ENCODE results near the gene PIEZO1.
"Not testable (repeated sequence)": the region's sequence is repeated elsewhere in the genome, so short reads cannot be mapped to it uniquely, and the experiment has no call there.

PIEZO1 gene

DNA sequence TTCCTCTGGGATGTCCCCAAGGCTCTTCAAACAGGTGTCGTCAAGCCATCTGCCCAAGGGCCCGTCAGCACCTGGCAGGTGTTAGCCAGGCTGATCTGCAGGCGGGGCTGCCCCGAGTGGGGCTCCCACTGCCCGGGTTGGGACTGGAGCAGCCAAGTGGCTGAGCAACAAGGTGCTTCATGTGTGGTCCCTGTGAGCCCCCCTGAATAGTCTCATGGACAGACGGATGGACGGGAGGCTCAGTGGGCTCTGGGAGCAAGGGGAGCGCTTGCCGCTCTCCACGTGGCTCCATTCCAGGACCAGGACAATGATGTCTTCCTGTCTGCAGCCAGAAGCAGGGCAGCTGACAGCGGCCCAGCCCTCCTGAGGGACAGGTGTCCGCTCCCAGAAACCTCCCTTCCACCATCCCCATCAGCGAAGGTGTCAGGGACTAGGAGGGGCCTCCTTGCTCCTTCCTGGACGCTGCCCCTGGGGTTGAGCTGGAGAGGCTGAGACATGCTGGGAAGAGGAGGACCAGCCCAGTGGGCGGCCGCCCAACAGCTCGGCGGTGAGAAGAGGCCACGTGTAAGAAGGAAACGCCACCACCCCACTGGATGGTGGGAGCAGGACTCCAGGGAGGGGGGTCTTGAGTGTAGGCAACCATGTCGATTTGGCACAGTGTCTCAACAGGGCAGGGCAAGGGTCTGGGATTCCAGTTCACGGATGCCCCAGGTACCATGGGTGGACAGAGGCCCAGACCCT lies 108.3 kb downstream of the PIEZO1 start:
- no peaks in the 10 kb centered on the region for H3K9me3 Mint-ChIP-seq
- H3K27ac Mint-ChIP-seq: no peak overlapping the region
- H3K4me1 Mint-ChIP-seq: no peaks in the 10 kb centered on the region
- H3K36me3 Mint-ChIP-seq (ENCODE audit: low read depth): no peaks in the 10 kb centered on the region
- no peak for DNase-seq
- TF ChIP-seq, protein P1, sequence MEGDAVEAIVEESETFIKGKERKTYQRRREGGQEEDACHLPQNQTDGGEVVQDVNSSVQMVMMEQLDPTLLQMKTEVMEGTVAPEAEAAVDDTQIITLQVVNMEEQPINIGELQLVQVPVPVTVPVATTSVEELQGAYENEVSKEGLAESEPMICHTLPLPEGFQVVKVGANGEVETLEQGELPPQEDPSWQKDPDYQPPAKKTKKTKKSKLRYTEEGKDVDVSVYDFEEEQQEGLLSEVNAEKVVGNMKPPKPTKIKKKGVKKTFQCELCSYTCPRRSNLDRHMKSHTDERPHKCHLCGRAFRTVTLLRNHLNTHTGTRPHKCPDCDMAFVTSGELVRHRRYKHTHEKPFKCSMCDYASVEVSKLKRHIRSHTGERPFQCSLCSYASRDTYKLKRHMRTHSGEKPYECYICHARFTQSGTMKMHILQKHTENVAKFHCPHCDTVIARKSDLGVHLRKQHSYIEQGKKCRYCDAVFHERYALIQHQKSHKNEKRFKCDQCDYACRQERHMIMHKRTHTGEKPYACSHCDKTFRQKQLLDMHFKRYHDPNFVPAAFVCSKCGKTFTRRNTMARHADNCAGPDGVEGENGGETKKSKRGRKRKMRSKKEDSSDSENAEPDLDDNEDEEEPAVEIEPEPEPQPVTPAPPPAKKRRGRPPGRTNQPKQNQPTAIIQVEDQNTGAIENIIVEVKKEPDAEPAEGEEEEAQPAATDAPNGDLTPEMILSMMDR (IDR thresholded peaks at IDR 0.05): no peak
- no peak overlapping the region for H3K4me3 Mint-ChIP-seq
- H3K27me3 Mint-ChIP-seq (ENCODE audit: low read depth, poor library complexity): peaks cover 1% of the 10 kb centered on the region

DNA sequence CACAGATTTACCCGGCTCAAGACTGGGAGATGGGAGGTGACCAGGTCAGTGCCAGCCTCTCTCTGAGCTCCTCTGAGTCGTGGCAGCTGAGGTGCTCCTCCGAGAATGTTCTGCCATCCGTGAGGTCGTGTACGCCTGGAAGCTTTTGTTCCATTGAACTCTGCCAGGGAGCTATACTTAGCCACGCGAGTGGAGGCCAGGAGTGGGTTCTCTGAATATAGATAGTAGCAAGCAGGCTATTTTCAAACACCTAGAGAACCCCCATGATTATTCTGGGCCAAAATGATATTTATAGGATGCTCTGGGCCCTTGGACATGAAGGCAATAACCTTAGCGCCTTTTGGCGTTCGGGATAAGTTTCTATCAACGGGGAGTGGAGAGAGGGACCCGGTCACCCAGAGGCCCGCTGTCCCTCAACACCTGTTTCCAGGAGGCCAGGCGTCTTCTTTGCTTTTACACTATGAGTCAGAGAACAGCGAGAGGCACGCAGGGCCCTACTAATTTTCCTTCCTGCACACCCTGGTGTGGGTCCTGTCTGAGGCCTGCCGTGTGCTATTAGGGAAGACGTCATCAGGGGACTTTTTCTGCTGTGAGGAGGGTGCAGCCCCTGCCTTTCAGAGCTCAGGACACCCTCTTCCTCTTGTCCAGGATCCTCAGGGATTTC lies 111.2 kb downstream of the PIEZO1 start:
- Mint-ChIP-seq H3K27ac (no peak overlapping the region), H3K4me3 (no peak overlapping the region), H3K36me3 (ENCODE audit: low read depth) (peaks cover 2% of the 10 kb centered on the region), H3K4me1 (no peaks in the 10 kb centered on the region), H3K27me3 (ENCODE audit: low read depth, poor library complexity) (no peaks in the 10 kb centered on the region), H3K9me3 (no peaks in the 10 kb centered on the region)
- TF ChIP-seq, protein P1 (IDR thresholded peaks at IDR 0.05): no peak
- no peak for DNase-seq

DNA sequence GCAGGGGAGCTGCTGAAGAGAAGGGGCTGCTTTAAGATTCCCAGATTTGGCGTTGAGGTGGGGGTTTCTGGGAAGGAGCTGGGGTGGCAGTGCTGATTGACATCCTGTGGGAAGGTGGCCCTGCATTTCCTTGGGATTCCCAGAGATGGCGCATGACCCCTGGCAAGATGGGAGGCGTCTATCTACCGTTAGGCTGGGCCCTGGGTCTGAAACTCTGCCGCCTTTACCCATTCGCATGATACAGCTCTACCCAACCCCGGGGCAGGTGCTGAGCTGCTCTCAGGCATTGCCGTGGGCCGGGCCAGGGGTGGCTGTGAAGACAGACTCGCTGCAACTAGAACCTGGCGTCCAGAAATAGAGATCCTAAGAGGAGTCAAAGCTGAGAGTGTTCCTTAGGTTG lies 112.2 kb downstream of the PIEZO1 start:
- H3K36me3 Mint-ChIP-seq (ENCODE audit: low read depth): peaks cover 6% of the 10 kb centered on the region
- TF ChIP-seq, protein P1 (IDR thresholded peaks at IDR 0.05): peak; percentile 33
- peak; percentile 43 for DNase-seq
- H3K4me1 Mint-ChIP-seq: no peaks in the 10 kb centered on the region
- H3K9me3 Mint-ChIP-seq: no peaks in the 10 kb centered on the region
- H3K27ac Mint-ChIP-seq: no peak overlapping the region
- no peak overlapping the region for H3K4me3 Mint-ChIP-seq
- H3K27me3 Mint-ChIP-seq (ENCODE audit: low read depth, poor library complexity): no peaks in the 10 kb centered on the region

DNA sequence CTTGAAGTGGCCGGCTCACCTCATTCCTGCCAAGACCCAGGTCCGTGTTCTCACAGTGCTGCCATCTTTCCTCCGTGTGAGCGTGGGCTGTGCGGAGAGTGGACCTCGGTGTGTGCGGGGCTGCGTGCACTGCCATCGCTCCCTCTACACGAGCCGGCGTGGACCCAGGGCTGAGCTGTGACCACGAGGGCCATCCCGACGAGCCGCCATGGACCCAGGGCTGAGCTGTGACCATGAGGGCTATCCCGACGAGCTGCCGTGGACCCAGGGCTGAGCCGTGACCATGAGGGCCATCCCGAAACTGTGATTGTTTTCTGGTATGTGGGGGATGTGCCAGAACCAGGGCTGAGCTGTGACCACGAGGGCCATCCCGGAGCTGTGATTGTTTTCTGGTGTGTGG lies 113.2 kb downstream of the PIEZO1 start:
- H3K4me1 Mint-ChIP-seq: peaks cover 7% of the 10 kb centered on the region
- H3K27me3 Mint-ChIP-seq (ENCODE audit: low read depth, poor library complexity): no peaks in the 10 kb centered on the region
- no peak overlapping the region for H3K27ac Mint-ChIP-seq
- H3K9me3 Mint-ChIP-seq: no peaks in the 10 kb centered on the region
- no peak overlapping the region for H3K4me3 Mint-ChIP-seq
- TF ChIP-seq, protein P1 (IDR thresholded peaks at IDR 0.05): no peak
- peaks cover 6% of the 10 kb centered on the region for H3K36me3 Mint-ChIP-seq (ENCODE audit: low read depth)
- DNase-seq: no peak

DNA sequence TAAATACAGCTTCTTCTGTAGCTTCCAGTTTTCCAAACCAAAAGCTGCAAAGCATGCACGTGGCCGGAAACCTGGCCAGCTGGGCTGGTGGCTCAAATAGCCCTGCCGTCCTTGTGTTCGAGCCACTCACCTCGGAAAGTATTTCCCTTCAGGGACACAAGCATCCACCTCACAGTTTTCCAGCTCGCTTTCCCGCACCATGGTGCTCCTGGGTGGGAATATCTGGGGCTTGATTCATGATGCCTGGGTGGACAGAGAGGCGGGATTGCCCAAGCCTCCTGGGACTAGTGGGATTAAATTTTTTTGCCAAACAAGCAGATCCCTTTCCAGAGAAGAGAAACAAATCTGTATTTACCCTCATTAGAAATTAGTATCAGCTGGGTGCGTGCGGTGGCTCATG lies 115.0 kb downstream of the PIEZO1 start:
- Mint-ChIP-seq H3K27me3 (ENCODE audit: low read depth, poor library complexity) (no peaks in the 10 kb centered on the region), H3K4me1 (peaks cover 9% of the 10 kb centered on the region), H3K4me3 (no peak overlapping the region), H3K36me3 (ENCODE audit: low read depth) (peaks cover 13% of the 10 kb centered on the region), H3K9me3 (no peaks in the 10 kb centered on the region), H3K27ac (no peak overlapping the region)
- TF ChIP-seq, protein P1 (IDR thresholded peaks at IDR 0.05): no peak
- DNase-seq: no peak

DNA sequence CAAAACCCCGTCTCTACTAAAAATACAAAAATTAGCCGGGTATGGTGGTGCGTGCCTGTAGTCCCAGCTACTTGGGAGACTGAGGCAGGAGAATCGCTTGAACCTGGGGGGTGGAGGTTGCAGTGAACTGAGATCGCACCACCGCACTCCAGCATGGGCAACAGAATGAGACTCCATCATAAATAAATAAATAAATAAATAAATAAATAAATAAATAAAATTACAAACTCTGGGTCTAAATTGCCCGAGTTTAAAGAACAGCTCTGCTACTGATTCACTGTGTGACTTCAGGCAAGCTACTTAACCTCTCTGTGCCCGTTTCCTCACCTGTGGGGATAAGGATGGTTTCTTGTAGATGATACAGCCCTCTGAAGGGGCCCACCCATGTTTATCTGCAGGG lies 115.5 kb downstream of the PIEZO1 start:
- H3K36me3 Mint-ChIP-seq (ENCODE audit: low read depth): peaks cover 15% of the 10 kb centered on the region
- not testable (repeated sequence) for H3K9me3 Mint-ChIP-seq; H3K27me3 Mint-ChIP-seq (ENCODE audit: low read depth, poor library complexity); H3K27ac Mint-ChIP-seq; DNase-seq; H3K4me3 Mint-ChIP-seq
- peaks cover 12% of the 10 kb centered on the region for H3K4me1 Mint-ChIP-seq
